Loucy (cell line): ENCODE results near the gene ROBO1.

Experiments used
- H2AFZ ChIP-seq: fragments of 200-600 bp; sonication (generic); 2 replicates; pipeline ENCODE4 v1.6.0; 2016; ENCODE audit warnings: antibody characterized with exemption, mild to moderate bottlenecking, low read length, moderate library complexity
- H3F3A ChIP-seq: fragments of 200-600 bp; 2 replicates; pipeline ENCODE4 v1.6.0; 2016; ENCODE audit warnings: antibody characterized with exemption, low read depth, mild to moderate bottlenecking
- H3K27me3 ChIP-seq: fragments of 200-600 bp; sonication (generic); 2 replicates; pipeline ENCODE4 v1.6.1; 2014; ENCODE audit warnings: low read length, mild to moderate bottlenecking; ENCODE audit not compliant: insufficient read depth, poor library complexity, severe bottlenecking
- H3K36me3 ChIP-seq: fragments of 200-600 bp; sonication (generic); 2 replicates; pipeline ENCODE4 v1.6.1; 2016; ENCODE audit warnings: low read length; ENCODE audit not compliant: insufficient read depth
- H3K4me1 ChIP-seq: fragments of 200-600 bp; sonication (generic); 2 replicates; pipeline ENCODE4 v1.5.1; 2014; ENCODE audit warnings: low read length, mild to moderate bottlenecking; ENCODE audit not compliant: insufficient read depth, poor library complexity, severe bottlenecking
- H3K4me2 ChIP-seq: fragments of 200-600 bp; sonication (generic); 2 replicates; pipeline ENCODE4 v1.6.0; 2014; ENCODE audit warnings: antibody characterized with exemption, low read length, low read depth, mild to moderate bottlenecking; ENCODE audit not compliant: poor library complexity, severe bottlenecking
- H3K4me3 ChIP-seq: fragments of 200-600 bp; sonication (generic); 2 replicates; pipeline ENCODE4 v1.5.1; 2014; ENCODE audit warnings: low read length, mild to moderate bottlenecking, mixed read lengths; ENCODE audit not compliant: poor library complexity, severe bottlenecking
- H3K79me2 ChIP-seq: fragments of 200-600 bp; sonication (generic); 2 replicates; pipeline ENCODE4 v1.6.1; 2014; ENCODE audit warnings: low read length; ENCODE audit not compliant: insufficient read depth
- H3K9ac ChIP-seq: fragments of 200-600 bp; sonication (generic); 2 replicates; pipeline ENCODE4 v1.6.0; 2014; ENCODE audit warnings: mild to moderate bottlenecking, low read depth, low read length, moderate library complexity; ENCODE audit not compliant: poor library complexity, severe bottlenecking
- H3K9me2 ChIP-seq: fragments of 200-600 bp; sonication (generic); replicated peaks from 2 replicates; pipeline ENCODE4 v1.6.1; 2016; ENCODE audit warnings: low read depth, low read length, mixed read lengths
- H3K9me3 ChIP-seq: fragments of 200-600 bp; sonication (generic); 2 replicates; pipeline ENCODE4 v1.6.1; 2014; ENCODE audit warnings: mild to moderate bottlenecking, antibody characterized with exemption, low read length, low read depth; ENCODE audit not compliant: insufficient read depth
- H4K20me1 ChIP-seq: fragments of 200-600 bp; sonication (generic); 2 replicates; pipeline ENCODE4 v1.6.0; 2014; ENCODE audit warnings: antibody characterized with exemption, low read length, mild to moderate bottlenecking; ENCODE audit not compliant: insufficient read depth, poor library complexity, severe bottlenecking
- EZH2phosphoT487 ChIP-seq: fragments of 200-600 bp; IDR thresholded peaks from 2 replicates; pipeline ENCODE4 v1.6.1; 2018; ENCODE audit warnings: antibody characterized with exemption, mild to moderate bottlenecking, moderate library complexity, borderline replicate concordance
- TF ChIP-seq, protein P1 (sequence below): fragments of 200-600 bp; sonication (generic); conservative IDR thresholded peaks from 2 replicates; pipeline ENCODE4 v1.5.1; 2014; ENCODE audit warnings: mild to moderate bottlenecking, antibody characterized with exemption, low read length

The ROBO1 gene

DNA sequence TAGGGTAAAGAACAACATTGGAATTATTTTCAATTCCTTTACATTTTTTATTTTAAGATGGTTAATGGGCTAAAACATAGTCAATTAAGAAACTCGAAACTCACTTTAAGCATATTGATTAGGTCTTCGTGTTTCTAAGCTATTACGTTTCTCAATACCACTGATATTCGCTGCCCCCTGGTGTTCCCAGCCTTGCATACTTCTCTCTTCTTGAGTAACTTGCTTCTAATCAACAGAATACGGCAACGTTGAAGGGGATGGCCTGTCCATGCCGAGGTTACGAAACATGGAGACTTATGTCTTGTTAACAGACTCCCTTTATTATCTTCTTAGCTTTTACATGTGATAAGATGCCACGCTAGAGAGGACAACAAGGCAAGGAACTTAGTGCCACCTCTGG, 43.6 kb downstream of the ROBO1 start:
- H2AFZ ChIP-seq = no peak overlapping the region
- no peaks in the 10 kb centered on the region for H3K9me3 ChIP-seq
- H4K20me1 ChIP-seq = no peaks in the 10 kb centered on the region
- no peak for TF ChIP-seq EZH2phosphoT487
- TF ChIP-seq, protein P1, sequence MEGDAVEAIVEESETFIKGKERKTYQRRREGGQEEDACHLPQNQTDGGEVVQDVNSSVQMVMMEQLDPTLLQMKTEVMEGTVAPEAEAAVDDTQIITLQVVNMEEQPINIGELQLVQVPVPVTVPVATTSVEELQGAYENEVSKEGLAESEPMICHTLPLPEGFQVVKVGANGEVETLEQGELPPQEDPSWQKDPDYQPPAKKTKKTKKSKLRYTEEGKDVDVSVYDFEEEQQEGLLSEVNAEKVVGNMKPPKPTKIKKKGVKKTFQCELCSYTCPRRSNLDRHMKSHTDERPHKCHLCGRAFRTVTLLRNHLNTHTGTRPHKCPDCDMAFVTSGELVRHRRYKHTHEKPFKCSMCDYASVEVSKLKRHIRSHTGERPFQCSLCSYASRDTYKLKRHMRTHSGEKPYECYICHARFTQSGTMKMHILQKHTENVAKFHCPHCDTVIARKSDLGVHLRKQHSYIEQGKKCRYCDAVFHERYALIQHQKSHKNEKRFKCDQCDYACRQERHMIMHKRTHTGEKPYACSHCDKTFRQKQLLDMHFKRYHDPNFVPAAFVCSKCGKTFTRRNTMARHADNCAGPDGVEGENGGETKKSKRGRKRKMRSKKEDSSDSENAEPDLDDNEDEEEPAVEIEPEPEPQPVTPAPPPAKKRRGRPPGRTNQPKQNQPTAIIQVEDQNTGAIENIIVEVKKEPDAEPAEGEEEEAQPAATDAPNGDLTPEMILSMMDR = 0 out of 2 replicates have a peak, but pooled peaks have one; percentile 14
- H3K79me2 ChIP-seq = no peaks in the 10 kb centered on the region
- H3K36me3 ChIP-seq = no peaks in the 10 kb centered on the region
- no peaks in the 10 kb centered on the region for H3F3A ChIP-seq
- H3K4me3 ChIP-seq = no peak overlapping the region
- H3K9me2 ChIP-seq = no peaks in the 10 kb centered on the region
- H3K27me3 ChIP-seq = no peaks in the 10 kb centered on the region
- no peak overlapping the region for H3K4me2 ChIP-seq
- H3K4me1 ChIP-seq = no peaks in the 10 kb centered on the region
- H3K9ac ChIP-seq = no peak overlapping the region

DNA sequence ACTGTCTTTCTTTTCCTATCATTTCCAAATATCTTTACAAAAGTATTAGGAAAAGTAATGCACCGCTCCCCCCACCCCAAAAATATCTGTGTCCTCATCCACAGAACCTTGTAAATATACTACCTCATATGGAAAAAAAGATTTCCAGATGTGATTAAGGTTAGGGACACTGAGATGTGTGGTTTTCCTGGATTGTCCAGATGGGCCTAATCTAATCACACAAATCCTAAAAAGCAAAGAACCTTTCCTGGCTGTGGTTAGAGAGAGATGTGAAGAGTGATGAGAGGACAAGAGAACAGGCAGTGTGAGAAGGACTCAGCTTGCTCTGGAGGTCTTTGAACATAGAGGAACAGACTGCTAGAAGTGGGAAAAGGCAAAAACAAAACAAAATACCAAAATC, 77.7 kb downstream of the ROBO1 start:
- Histone ChIP-seq H3K9me3 (no peaks in the 10 kb centered on the region), H2AFZ (no peak overlapping the region), H3K79me2 (no peaks in the 10 kb centered on the region), H3K4me3 (no peak overlapping the region), H3K36me3 (no peaks in the 10 kb centered on the region), H3K4me2 (no peak overlapping the region), H3K9me2 (no peaks in the 10 kb centered on the region), H3K4me1 (no peaks in the 10 kb centered on the region), H3K27me3 (no peaks in the 10 kb centered on the region), H4K20me1 (no peaks in the 10 kb centered on the region), H3F3A (no peaks in the 10 kb centered on the region), H3K9ac (no peak overlapping the region)
- TF ChIP-seq EZH2phosphoT487 = no peak
- TF ChIP-seq, protein P1 = no peak

DNA sequence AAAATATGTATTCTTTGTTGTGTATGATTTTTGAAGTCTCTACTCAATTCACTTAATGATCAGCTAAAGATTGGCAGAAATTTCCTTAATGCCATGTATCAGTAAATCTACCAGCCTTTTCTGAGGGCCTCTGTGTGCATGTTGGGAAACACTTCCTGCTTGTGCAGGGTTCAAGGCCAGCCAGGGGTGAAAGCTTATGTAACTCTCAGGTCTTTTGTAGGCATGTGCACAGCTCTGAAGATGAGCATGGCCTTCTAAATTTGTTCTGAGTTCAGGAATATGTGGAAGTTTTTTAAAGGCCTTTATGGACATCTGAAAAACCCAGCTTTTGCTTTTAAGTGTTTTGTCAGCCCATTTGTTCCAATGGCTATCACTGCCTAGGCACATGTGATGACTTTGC, 82.7 kb downstream of the ROBO1 start:
- H3K79me2 ChIP-seq = no peaks in the 10 kb centered on the region
- TF ChIP-seq EZH2phosphoT487 = no peak
- TF ChIP-seq, protein P1 = no peak
- H3K9ac ChIP-seq = no peak overlapping the region
- H3K9me3 ChIP-seq = no peaks in the 10 kb centered on the region
- H3K36me3 ChIP-seq = no peaks in the 10 kb centered on the region
- no peaks in the 10 kb centered on the region for H3K4me1 ChIP-seq
- no peaks in the 10 kb centered on the region for H4K20me1 ChIP-seq
- H3K4me2 ChIP-seq = no peak overlapping the region
- no peaks in the 10 kb centered on the region for H3F3A ChIP-seq
- no peaks in the 10 kb centered on the region for H3K9me2 ChIP-seq
- H3K4me3 ChIP-seq = no peak overlapping the region
- no peaks in the 10 kb centered on the region for H3K27me3 ChIP-seq
- no peak overlapping the region for H2AFZ ChIP-seq
